ENCODE data around the gene KRTAP4-8.
"Not testable (repeated sequence)": the region's sequence is repeated elsewhere in the genome, so short reads cannot be mapped to it uniquely, and the experiment has no call there.

KRTAP4-8 gene

GRCh38 chr17:41065016-41065689, 32.8 kb downstream of the KRTAP4-8 start:
- not testable (repeated sequence) for DNase-seq (ENCODE audit: low read depth)

- DNase-seq (ENCODE audit: low read depth), result no peak
Measured at GRCh38 chr17:41064301-41064700, 33.6 kb downstream of the KRTAP4-8 start.

DNA sequence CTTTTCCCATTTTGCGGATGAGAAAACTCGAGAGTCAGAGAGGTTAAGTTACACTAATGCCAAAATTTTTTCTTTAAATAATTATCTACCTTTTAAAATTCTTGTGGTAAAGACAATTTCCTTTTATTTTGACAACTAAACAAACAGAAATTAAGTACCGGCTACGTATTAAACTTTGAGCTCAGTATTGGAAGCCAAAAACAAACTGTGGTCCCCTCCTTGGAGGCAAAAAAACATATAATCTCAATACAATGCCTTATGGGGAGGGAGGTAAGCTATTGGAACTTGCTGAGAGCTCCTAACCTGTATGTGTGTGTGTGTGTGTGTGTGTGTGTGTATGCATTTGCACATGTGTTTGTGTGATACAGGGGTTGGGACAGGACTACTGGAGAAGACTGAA, 34.5 kb downstream of the KRTAP4-8 start:
- DNase-seq (ENCODE audit: low read depth), result no peak

DNA sequence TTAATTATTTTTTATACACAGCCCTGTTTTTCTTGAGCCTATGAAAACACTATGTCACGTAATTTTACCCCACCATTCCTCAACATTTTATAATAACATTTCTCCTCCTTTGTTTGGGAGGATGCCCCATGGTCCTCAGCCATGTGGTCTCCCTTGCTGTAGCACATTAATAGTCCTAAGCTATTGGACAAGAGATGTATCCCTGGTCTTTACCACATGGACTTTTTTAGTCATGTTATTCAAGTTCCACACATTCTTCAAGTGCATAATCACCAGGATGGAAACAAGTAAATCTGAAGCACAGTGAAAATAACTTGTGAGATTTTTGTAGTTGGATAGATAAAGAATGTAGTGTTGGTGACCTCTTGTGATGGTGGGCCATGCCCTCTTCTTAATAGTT, 36.0 kb downstream of the KRTAP4-8 start:
- DNase-seq (ENCODE audit: low read depth), result peak; percentile 97

- DNase-seq (ENCODE audit: low read depth), result peak; percentile 96
Measured at GRCh38 chr17:41060052-41060604, 37.8 kb downstream of the KRTAP4-8 start, which contains the start of gene KRTAP2-3. Gene KRTAP2-3, minus strand, starts transcription at chr17:41060114. Its CDS starts 64 bp downstream, at chr17:41060050.

GRCh38 chr17:41059276-41060051, 38.5 kb downstream of the KRTAP4-8 start:
- DNase-seq (ENCODE audit: low read depth), result peak; percentile 96

DNA sequence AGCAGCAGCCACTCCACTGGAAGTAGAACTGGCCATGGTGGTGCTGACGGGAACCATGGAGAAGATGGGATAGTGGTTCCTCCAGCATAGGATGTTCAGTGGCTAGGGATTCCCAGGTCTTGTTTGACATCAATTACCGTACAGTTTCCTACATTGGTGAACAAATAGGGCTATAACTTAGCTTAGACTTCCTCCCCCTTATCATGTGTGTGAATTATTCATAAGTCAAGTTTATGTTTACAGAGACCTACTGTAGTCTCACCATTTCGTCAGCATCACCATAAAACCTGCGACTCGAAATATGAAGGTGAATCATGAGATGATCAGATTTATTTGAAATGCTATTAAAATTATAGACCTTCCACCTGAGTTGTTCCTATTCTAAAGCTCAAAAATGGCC, 39.2 kb downstream of the KRTAP4-8 start:
- DNase-seq (ENCODE audit: low read depth), result peak; percentile 58

- DNase-seq (ENCODE audit: low read depth), result no peak
Measured at GRCh38 chr17:41057547-41057946, 40.4 kb downstream of the KRTAP4-8 start.

GRCh38 chr17:41055130-41055529, 42.8 kb downstream of the KRTAP4-8 start, which contains the start of gene KRTAP2-2:
Gene KRTAP2-2, minus strand, starts transcription at chr17:41055230. Its CDS starts 19 bp downstream, at chr17:41055211.
- DNase-seq (ENCODE audit: low read depth), result not testable (repeated sequence)

DNA sequence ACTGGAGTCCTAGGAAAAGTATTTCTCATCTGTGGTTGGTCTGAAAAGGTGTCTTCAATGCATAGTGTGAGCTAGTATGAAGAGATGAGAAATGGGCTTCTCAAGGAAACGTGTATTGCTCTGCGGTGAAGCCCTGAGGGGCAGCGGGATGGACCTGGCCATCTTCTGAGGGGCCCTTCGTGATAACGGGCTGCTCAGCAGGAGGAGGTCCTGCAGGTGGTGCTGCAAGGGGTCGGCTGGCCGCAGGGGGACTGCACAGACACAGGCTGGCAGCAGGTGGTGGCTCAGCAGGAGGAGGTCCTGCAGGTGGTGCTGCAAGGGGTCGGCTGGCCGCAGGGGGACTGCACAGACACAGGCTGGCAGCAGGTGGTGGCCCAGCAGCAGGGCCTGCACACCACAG, 43.4 kb downstream of the KRTAP4-8 start:
- DNase-seq (ENCODE audit: low read depth), result not testable (repeated sequence)

- no peak for DNase-seq (ENCODE audit: low read depth)
Measured at GRCh38 chr17:41054025-41054424, 43.9 kb downstream of the KRTAP4-8 start.

GRCh38 chr17:41052566-41052965, 45.4 kb downstream of the KRTAP4-8 start:
- peak; percentile 53 for DNase-seq (ENCODE audit: low read depth)

GRCh38 chr17:41049110-41049509, 48.8 kb downstream of the KRTAP4-8 start:
- peak; percentile 90 for DNase-seq (ENCODE audit: low read depth)

DNA sequence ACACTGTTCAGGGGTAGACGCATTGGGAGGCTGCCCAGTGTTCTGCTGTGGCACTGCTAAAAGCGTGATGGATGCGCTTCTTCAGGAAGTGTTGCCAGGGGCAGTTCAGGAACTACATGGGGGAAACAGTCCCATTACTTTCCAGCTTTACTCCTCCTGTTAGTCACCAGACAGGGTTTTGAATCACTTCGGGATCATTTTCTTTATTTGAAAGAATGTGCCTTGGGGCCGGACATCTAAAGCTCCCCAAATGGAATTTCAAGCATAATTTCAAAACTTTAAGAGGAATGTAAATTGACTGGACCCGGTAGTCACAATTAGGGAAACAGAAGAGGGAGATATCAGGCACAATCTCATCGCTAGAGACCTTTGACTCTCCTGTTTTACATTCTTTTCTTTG, 49.5 kb downstream of the KRTAP4-8 start:
- DNase-seq (ENCODE audit: low read depth), result peak; percentile 56
